ENCODE data around the gene CD244. TPM values are rescaled to one million over a fixed set of nuclear protein-coding genes. Genes with fewer than 3 reads are reported as not detected.

CD244 gene
- total RNA-seq, 2 donors from 2014 or later, result 0.49 to 0.58 TPM

GRCh38 chr1:160801836-160802580 lies 60.7 kb downstream of the CD244 start:
- H3K36me3 ChIP-seq, result no peaks in the 10 kb centered on the region
- no peak for TF ChIP-seq CTCF (IDR thresholded peaks at IDR 0.05)
- no peak for DNase-seq
- no peaks in the 10 kb centered on the region for H3K27me3 ChIP-seq
- H3K27ac ChIP-seq, result no peak overlapping the region
- no peaks in the 10 kb centered on the region for H3K9me3 ChIP-seq
- no peak overlapping the region for H3K4me3 ChIP-seq
- no peaks in the 10 kb centered on the region for H3K4me1 ChIP-seq
- H3K9ac ChIP-seq (ENCODE audit: low read depth in 2 of 2, low read length in 2 of 2), result no peak overlapping the region
- intact Hi-C loops (cut with DNase I), result no loop called here

GRCh38 chr1:160800645-160801408 lies 61.9 kb downstream of the CD244 start:
- no peak for TF ChIP-seq CTCF (IDR thresholded peaks at IDR 0.05)
- intact Hi-C loops (cut with DNase I), result no loop called here

GRCh38 chr1:160800142-160800541 lies 62.5 kb downstream of the CD244 start:
- Histone ChIP-seq H3K4me1 (no peaks in the 10 kb centered on the region), H3K9me3 (no peaks in the 10 kb centered on the region), H3K36me3 (no peaks in the 10 kb centered on the region), H3K4me3 (no peak overlapping the region), H3K9ac (ENCODE audit: low read depth in 2 of 2, low read length in 2 of 2) (no peak overlapping the region), H3K27me3 (no peaks in the 10 kb centered on the region), H3K27ac (no peak overlapping the region)
- intact Hi-C loops (cut with DNase I), result no loop called here
- no peak for DNase-seq
- no peak for TF ChIP-seq CTCF (IDR thresholded peaks at IDR 0.05)

More at GRCh38 chr1:160800645-160801408, 61.9 kb downstream of the CD244 start:
- Histone ChIP-seq H3K36me3 (no peaks in the 10 kb centered on the region), H3K9me3 (no peaks in the 10 kb centered on the region), H3K4me1 (no peaks in the 10 kb centered on the region), H3K9ac (ENCODE audit: low read depth in 2 of 2, low read length in 2 of 2) (no peak overlapping the region), H3K27me3 (no peaks in the 10 kb centered on the region), H3K27ac (no peak overlapping the region), H3K4me3 (no peak overlapping the region)
- no peak for DNase-seq

GRCh38 chr1:160799641-160800040 lies 63.0 kb downstream of the CD244 start:
- no peaks in the 10 kb centered on the region for H3K27me3 ChIP-seq
- H3K9me3 ChIP-seq, result no peaks in the 10 kb centered on the region
- H3K36me3 ChIP-seq, result no peaks in the 10 kb centered on the region
- H3K4me1 ChIP-seq, result no peaks in the 10 kb centered on the region
- intact Hi-C loops (cut with DNase I), result no loop called here
- H3K27ac ChIP-seq, result no peak overlapping the region
- no peak for TF ChIP-seq CTCF (IDR thresholded peaks at IDR 0.05)
- no peak overlapping the region for H3K9ac ChIP-seq (ENCODE audit: low read depth in 2 of 2, low read length in 2 of 2)
- H3K4me3 ChIP-seq, result no peak overlapping the region
- DNase-seq, result no peak

- intact Hi-C loops (cut with DNase I), result no loop called here
- no peaks in the 10 kb centered on the region for H3K4me1 ChIP-seq
- no peak for TF ChIP-seq CTCF (IDR thresholded peaks at IDR 0.05)
- DNase-seq, result no peak
- no peaks in the 10 kb centered on the region for H3K36me3 ChIP-seq
- no peaks in the 10 kb centered on the region for H3K27me3 ChIP-seq
- no peaks in the 10 kb centered on the region for H3K9me3 ChIP-seq
- peak overlapping the region; percentile 2 for H3K27ac ChIP-seq
- no peak overlapping the region for H3K9ac ChIP-seq (ENCODE audit: low read depth in 2 of 2, low read length in 2 of 2)
- H3K4me3 ChIP-seq, result no peak overlapping the region
These were observed 64.2 kb downstream of the CD244 start for GRCh38 chr1:160798439-160798838.
